ENCODE measurements around the gene RRAGC.

DNA sequence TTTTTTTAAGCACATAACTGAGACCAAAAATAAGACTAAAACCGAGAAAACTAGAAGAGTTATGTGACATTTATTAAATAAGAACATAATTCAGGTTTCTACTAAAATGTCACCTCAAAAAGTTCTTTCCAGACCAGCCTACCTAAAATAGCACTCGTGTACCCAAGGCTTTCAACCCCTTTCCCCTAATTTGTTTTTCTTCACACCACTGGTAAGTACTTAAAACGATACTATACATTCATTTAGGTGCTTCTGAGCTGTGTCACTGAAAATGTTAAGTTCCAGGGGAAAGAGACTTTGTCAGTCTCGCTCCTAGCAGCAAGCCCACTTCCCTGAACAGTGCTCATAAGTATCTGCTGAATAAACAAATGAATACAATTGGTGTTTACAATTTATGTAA, 6.8 kb downstream of the RRAGC start:
- TF ChIP-seq, protein P1, sequence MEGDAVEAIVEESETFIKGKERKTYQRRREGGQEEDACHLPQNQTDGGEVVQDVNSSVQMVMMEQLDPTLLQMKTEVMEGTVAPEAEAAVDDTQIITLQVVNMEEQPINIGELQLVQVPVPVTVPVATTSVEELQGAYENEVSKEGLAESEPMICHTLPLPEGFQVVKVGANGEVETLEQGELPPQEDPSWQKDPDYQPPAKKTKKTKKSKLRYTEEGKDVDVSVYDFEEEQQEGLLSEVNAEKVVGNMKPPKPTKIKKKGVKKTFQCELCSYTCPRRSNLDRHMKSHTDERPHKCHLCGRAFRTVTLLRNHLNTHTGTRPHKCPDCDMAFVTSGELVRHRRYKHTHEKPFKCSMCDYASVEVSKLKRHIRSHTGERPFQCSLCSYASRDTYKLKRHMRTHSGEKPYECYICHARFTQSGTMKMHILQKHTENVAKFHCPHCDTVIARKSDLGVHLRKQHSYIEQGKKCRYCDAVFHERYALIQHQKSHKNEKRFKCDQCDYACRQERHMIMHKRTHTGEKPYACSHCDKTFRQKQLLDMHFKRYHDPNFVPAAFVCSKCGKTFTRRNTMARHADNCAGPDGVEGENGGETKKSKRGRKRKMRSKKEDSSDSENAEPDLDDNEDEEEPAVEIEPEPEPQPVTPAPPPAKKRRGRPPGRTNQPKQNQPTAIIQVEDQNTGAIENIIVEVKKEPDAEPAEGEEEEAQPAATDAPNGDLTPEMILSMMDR (IDR thresholded peaks at IDR 0.05): no peak
- TF ChIP-seq POLR2A (IDR thresholded peaks at IDR 0.05): no peak

All from suprapubic skin (tissue), 3 donors.